Raji (cell line): ENCODE data around the gene TDP1.

ENCODE experiments used
- POLR2A ChIP-seq: IDR thresholded peaks from 2 replicates; pipeline ENCODE4 v1.6.1; 2011; ENCODE audit warnings: low read depth, low read length, control low read depth; ENCODE audit not compliant: insufficient read depth

TDP1 gene

GRCh38 chr14:90088176-90088575, 132.4 kb downstream of the TDP1 start:
- no peak for TF ChIP-seq POLR2A

GRCh38 chr14:90091393-90091792, 135.7 kb downstream of the TDP1 start:
- TF ChIP-seq POLR2A, result no peak

- TF ChIP-seq POLR2A, result no peak
Measured at GRCh38 chr14:90093942-90094595, 138.3 kb downstream of the TDP1 start.
